HG02973 (cell line): ENCODE data around the gene ZNF23.

Experiments used
- ATAC-seq: cut with Tn5 transposase; IDR thresholded peaks from one replicate; pipeline ENCODE4 v1.9.1; 2021; ENCODE audit warnings: moderate library complexity; ENCODE audit not compliant: unreplicated experiment

Gene ZNF23

DNA sequence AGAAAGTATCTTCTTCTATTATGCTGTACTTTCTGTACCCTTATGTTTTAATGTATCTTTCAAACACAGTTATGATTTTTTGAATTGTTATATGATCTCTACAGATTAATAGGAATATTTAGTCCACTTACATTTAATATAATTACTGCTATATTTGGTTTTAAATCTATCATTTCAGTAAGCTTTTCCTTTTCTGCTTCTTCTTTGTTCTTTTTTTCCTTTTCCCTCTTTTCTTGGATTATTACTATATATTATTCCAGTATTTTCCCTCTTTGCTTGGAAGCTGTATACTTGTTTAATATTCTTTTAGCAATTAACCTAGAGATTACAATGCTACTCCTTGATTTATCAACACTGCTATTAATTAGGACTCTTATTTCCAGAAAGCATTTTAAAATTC, 33.7 kb downstream of the ZNF23 start:
- no peak for ATAC-seq

DNA sequence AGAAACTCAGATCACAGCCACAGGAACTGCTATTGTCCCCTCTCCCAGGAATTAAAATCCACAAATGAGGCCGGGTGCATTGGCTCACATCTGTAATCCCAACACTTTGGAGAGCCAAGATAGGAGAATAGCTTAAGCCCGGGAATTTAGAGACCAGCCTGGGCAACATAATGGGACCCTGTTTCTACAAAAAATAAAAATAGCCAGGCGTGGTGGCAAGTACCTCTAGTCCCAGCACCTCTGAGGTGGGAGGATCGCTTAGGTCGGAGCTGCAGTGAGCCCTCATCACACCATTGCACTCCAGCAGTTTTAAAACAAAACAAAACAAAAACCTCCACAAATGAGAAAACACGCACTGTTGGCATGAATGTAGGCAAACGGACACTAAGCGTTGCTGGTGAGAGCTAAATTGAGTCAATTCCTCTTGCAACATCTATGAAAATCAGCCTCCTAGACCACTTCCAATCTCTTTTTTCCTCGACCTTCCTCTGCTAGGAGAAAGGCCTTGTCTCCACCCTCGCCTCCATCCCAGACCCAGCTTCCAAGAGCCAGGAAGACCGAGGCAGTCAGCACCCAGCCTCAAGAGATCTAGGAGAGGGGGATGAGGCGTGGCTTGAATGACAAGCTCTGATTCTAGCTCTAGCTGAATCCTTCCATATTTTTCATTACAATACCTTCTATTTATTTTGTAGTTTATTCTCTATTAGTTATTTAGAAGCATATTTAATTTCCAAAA, 35.0 kb downstream of the ZNF23 start:
- no peak for ATAC-seq

DNA sequence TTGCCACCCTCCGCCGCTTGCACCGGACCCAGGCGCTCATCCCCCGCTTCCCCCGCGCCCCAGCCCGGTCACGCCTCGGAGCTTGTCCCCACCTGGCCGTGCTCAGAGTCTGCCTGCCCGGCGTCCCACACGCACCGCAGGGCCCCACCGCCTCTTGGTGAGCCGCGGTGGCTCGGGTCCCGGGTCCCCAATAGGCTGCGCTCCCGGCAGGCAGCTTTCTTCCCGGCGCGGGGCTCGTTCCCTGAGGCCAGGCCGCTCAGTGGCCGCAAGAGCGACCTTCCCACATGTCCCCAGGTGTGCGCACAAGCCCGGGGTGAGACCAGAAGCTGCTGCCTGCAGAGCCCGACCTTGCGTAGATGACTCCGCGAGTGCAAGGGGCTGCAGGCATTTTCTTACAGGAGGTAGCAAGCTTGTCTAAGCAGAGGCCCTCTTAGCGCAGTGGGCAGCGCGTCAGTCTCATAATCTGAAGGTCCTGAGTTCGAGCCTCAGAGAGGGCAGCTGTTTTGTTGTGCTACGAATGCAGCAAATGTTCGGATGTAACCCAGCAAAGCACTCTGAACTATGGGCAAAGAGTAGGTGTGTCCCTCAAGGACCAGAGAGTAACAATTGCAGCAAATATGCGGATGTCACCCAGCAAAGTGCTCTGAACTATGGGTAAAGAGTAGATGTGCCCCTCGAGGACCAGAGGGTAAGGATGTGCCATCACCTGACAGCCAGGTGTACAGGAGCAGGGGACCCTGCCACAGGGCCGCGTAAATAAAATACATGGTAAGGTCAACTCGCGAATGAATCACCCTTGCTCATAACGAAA, 35.8 kb downstream of the ZNF23 start:
- no peak for ATAC-seq

- no peak for ATAC-seq
Measured at GRCh38 chr16:71425746-71426068, 36.3 kb downstream of the ZNF23 start.

GRCh38 chr16:71424626-71425025, 37.4 kb downstream of the ZNF23 start:
- no peak for ATAC-seq

DNA sequence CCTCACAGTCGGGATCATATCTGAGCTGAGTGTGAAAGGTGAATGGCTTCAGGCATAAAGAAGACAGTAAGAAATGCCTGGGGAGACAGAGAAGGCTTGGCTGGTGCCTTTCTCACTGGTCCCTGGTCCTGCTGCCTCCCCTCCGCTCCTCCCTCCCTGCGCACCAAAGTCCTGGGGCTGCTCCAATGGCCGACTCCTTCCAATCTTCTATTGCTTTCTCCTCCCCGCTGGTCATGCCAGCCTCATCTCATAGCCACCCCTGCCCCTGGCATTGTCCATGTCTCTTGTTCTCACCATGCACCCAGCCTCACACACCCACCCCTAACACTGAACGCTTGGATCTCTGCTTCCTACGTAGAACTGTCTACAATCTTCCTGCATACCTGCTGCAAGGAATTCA, 38.2 kb downstream of the ZNF23 start:
- ATAC-seq = no peak

- no peak for ATAC-seq
Measured at GRCh38 chr16:71423016-71423415, 39.0 kb downstream of the ZNF23 start.

GRCh38 chr16:71421911-71422310, 40.1 kb downstream of the ZNF23 start:
- no peak for ATAC-seq

DNA sequence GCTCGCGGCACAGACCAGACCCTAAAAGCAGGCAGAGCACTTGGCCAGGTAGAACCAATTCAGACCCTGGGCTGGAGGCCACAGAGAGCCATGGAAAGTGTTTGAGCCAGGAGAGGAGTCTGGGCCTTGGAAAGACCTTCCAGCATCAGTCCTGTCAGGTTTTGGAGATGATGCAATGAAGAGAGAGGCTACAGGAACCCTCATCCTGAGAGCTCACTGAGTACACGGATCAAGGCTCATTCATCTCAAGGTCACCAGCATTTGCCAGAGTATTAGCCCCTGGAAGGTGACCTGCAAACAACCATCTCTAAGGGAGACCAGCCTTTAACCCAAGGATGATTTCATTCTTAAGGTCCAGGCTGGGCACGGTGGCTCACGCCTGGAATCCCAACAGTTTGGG, 48.0 kb downstream of the ZNF23 start:
- no peak for ATAC-seq

GRCh38 chr16:71413341-71413740, 48.7 kb downstream of the ZNF23 start:
- ATAC-seq = no peak

- no peak for ATAC-seq
Measured at GRCh38 chr16:71412270-71413160, 49.5 kb downstream of the ZNF23 start.

GRCh38 chr16:71410146-71410545, 51.9 kb downstream of the ZNF23 start:
- no peak for ATAC-seq

DNA sequence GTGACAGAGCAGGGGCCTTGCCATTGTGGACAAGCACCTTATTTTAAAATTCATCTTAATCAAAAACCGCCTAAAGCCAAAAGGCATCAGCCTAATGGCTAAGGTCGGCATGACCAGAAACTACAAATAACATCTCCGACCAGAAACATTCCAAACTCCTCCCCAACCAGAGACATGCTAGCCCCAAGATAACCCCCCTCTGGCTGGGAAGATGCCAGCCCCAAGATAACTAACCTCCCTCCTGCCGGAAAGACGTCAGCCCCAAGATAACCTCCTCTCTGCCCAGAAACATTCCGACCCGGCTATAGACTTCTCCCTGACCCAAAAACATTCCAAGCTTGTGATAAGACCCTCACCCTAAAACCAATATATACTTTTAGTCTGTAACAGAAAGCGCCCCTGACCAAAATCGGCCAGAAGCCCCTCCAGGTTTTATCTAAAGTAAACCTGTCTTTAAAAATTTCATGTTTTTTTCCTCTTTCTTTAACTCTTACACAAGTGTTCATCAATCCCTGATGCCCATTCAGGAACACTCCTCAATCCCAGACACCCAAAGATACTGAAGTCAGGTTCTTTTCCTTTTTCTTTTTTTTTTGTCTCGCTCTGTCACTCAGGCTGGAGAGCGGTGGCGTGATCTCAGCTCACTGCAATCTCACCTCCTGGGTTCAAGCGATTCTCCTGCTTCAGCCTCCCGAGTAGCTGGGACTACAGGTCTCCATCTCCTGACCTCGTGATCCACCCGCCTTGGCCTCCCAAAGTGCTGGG, 52.9 kb downstream of the ZNF23 start:
- ATAC-seq = no peak

DNA sequence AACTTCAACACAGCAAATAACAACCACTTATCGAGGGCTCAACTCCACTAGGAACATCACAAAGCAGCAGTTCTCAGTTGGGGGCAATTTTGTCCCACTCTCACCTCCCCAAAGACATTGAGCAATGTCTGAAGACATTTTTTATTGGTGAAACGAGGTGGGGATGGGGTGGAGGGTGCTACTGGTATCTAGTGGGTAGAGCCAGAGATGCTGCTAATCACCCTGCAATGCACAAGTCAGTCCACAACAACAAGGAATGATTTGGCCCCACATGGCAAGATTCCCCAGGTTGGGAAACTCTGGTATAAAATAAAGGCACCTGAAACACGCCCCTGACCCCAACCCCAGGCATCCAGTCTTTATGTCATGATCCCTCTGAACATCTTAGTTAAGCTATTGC, 53.5 kb downstream of the ZNF23 start:
- ATAC-seq = no peak

DNA sequence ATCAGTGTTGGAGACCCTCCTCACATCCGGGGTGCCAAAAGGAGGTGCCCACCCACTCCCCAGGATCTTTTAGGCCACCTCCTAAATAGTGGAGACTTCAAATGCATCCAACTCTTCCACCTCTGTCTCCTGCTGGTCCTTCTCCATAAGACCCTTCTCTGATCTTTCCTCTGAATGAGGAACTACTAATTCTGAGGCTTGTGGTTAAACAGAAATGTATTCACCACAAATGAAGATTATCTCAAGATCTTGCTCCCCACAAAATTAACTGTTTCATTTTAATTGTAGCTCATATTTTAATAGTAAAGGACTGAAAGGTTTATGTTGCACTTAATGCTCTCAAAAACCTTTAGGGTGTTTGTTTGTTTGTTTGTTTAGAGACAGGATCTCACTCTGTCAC, 54.3 kb downstream of the ZNF23 start:
- no peak for ATAC-seq

GRCh38 chr16:71406724-71407123, 55.3 kb downstream of the ZNF23 start:
- no peak for ATAC-seq

DNA sequence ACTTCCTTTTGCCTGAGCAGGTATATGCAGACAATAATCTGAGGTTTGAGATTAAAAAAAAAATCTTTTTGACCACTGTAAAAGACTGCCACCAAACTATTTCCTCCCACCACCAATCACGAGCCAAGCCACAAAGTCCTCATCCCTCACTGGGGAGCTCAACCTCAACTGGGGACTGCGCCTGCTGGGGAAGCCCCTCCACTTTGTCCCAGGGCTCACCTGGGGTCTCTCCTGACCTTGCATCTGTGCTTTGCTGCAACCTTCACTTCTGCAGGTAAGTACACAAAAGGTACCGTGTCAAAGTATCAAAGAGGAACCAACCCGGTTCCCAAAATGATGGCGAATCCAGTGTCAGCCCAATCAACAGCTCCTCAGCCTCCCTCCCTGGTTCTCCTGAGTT, 55.7 kb downstream of the ZNF23 start:
- ATAC-seq = no peak

- no peak for ATAC-seq
Measured at GRCh38 chr16:71404364-71404763, 57.7 kb downstream of the ZNF23 start.

DNA sequence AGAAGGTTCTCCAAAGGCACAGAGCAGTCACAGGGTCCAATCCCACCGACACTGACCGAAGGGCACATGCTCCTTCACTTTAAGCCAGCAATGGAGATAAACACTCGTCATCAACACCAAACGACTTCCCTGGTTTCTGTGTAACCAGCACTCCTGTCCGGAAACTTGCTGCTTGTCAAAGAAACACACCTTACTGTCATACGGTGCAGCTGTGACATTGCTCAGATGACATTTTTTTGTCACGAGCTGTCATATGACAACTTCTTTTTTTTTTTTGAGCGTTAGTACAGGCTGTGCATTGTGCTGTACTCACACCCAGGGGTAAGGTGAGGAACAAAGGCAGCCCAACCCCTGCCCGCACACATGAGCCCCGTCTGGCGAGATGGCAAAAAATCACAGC, 59.4 kb downstream of the ZNF23 start:
- ATAC-seq = no peak

GRCh38 chr16:71402007-71402406, 60.0 kb downstream of the ZNF23 start:
- no peak for ATAC-seq
